Ovary (tissue), 9 donors: ENCODE results near the gene ACADS. TPM values are rescaled to one million over a fixed set of nuclear protein-coding genes. Genes with fewer than 3 reads are reported as not detected.

Experiments
- DNase-seq, 5 donors: peaks; one replicate each; pipeline ENCODE4 v3.0.0-alpha.2; 2019 to 2020
- H3K27ac ChIP-seq, 2 donors: fragments of 200-600 bp; one replicate each; pipeline versions ENCODE4 v1.5.1 to v1.8.0; 2019 to 2022
- H3K27me3 ChIP-seq: fragments of 200-600 bp; one replicate; pipeline ENCODE4 v1.8.0; 2022
- H3K36me3 ChIP-seq: fragments of 200-600 bp; sonication (generic); one replicate; pipeline ENCODE4 v1.5.1; 2019
- H3K4me1 ChIP-seq: one replicate; pipeline ENCODE4 v1.8.1; 2013; ENCODE audit warnings: mild to moderate bottlenecking, moderate library complexity; ENCODE audit not compliant: insufficient read depth
- H3K4me3 ChIP-seq: fragments of 200-600 bp; sonication (generic); one replicate; pipeline ENCODE4 v1.5.1; 2017
- H3K9me3 ChIP-seq, 2 donors: fragments of 200-600 bp in 1 of 2; sonication (generic) in 1 of 2; one replicate each; pipeline versions ENCODE4 v1.5.1 to v1.8.1; 2013 to 2019; ENCODE audit warnings: mild to moderate bottlenecking in 1 of 2, moderate library complexity in 1 of 2
- CTCF ChIP-seq, 3 donors: fragments of 450-650 bp in 2 of 3; fragments of 200-600 bp in 1 of 3; IDR thresholded peaks; one replicate each; pipeline versions ENCODE4 v1.5.1 to v1.8.0; 2016 to 2022; ENCODE audit warnings: antibody characterized with exemption in 3 of 3, mild to moderate bottlenecking in 1 of 3
- EP300 ChIP-seq: sonication (generic); formaldehyde crosslinking; IDR thresholded peaks from one replicate; pipeline ENCODE4 v1.6.1; 2017; ENCODE audit warnings: antibody characterized with exemption
- POLR2A ChIP-seq: fragments of 450-650 bp; IDR thresholded peaks from one replicate; pipeline ENCODE4 v1.6.1; 2017; ENCODE audit warnings: antibody characterized with exemption, mild to moderate bottlenecking, moderate library complexity
- WGBS, 3 donors: extraction: QIAGEN DNeasy Blood & Tissue Kit in 1 of 3; methylation state at CpG; one replicate each; pipeline versions ENCODE4 v1.1.5 to v1.1.7; 2013 to 2017; 5-methylcytosine and 5-hydroxymethylcytosine counted together
- intact Hi-C, 4 donors: fragments of 100-400 bp; cut with DNase I; formaldehyde crosslinking; loops; one replicate each; pipeline versions ENCODE4 v1.11.0 to v1.15.1; 2022 to 2023
- polyA plus RNA-seq, 2 donors: library from polyadenylated mRNA; stranded (reverse); fragments of 200-250 nt in 1 of 2; fragments of 350-450 nt in 1 of 2; fragmentation: Illumina TruSeq in 1 of 2; extraction: RNeasy Lipid Tissue Mini Kit (QIAGEN cat#74804) in 1 of 2; gene quantifications; one replicate each; pipeline ENCODE4 v1.2.3, GENCODE V29; 2013 to 2014
- total RNA-seq, 7 donors: library from RNA; depleted of rRNA in 2 of 7; stranded (reverse); fragments of >200 nt in 2 of 7; fragmentation: NEBNext Ultra II Directional in 3 of 7; extraction: Animal tissue kit (Norgen Biotek cat#: 25700) in 3 of 7; gene quantifications; one replicate each; pipeline versions ENCODE4 v1.1.0 to v1.2.4, GENCODE V29; 2016 to 2023
- donor health status: DM: no; HTN: no; CAD: no; lungs with moderate emphysema.
- donor health status: DM: no; HTN: no; CAD: no.
- donor health status: Bipolar disorder and iron deficiency.
- donor health status: DM: yes; HTN: yes; CAD: no.
- donor health status: DM: no; HTN: no; CAD: no.
- donor health status: DM: yes; HTN: yes; CAD: no.

Gene ACADS
- total and polyA plus RNA-seq, 9 donors = 1.0 to 17.5 (median 13.9) TPM

DNA sequence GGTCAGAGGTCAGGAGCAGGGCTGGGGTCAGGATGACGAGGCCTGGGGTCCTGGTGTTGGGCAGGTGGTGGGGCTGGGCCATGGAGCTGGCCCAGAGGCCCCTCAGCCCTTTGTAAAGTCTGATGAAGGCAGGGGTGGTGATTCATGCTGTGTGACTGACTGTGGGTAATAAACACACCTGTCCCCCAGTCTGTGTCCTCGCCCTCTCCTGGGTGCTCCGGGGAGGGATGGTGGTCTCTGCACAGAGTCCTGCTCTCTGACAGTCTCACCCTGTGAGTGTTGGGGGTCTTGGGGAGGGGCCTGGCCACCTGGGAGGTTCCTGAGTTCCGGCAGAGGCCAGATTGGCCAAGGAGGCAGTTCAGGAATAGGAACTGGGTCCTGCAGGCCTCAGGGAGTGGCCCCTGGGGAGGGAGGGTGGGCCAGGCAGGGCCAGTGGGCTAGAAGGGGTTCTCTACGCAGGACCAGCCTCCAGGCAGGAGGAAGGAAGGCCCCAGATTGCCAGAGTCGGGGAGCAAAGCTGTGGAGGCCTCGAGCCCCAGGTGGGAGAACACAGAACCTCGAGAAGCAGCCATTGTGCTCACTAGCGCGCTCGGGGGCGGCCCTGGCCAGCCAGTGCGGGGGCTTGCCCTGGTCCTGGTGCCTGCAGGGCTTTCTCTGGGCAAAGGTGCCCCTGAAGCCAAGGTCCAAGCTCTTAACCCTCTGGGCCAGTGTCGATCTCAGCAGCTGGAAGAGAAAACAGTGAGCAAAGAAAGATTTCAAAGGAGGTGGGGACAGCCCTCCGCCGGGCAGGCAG, 14.4 kb downstream of the ACADS start:
- H3K9me3 ChIP-seq = no peaks in the 10 kb centered on the region
- no peak for DNase-seq
- peaks cover 4% of the 10 kb centered on the region for H3K4me1 ChIP-seq
- H3K4me3 ChIP-seq = no peak overlapping the region
- intact Hi-C loops = no loop called here
- H3K27ac ChIP-seq = no peak overlapping the region
- TF ChIP-seq CTCF (IDR thresholded peaks at IDR 0.05) (no peak), EP300 (no peak), POLR2A (no peak)
- H3K27me3 ChIP-seq = no peaks in the 10 kb centered on the region
- WGBS, 3 donors = 79 to 82% (median 80%) methylated on average over 16 of the region's 16 CpGs
- no peaks in the 10 kb centered on the region for H3K36me3 ChIP-seq

DNA sequence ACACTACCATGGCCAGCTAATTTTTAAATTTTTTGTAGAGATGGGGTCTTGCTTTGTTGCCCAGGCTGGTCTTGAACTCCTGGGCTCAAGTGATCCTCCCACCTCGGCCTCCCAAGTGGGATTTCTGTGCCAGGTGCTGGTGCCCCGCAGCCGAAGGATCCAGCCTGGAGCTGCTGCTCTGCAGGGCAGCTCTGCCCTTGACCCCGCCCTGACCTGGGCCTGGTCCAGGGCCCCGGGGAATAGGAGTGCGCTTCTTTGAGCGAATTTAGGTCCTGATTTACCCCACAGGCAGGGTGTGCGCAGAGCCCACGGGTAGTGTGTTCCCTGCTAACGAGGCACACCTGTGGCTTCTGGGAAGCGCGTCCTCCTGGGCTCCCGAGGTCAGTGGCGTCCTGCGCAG, 15.2 kb downstream of the ACADS start:
- no peak overlapping the region for H3K27ac ChIP-seq
- no peak for DNase-seq
- TF ChIP-seq EP300 = no peak
- TF ChIP-seq CTCF (IDR thresholded peaks at IDR 0.05) = no peak
- TF ChIP-seq POLR2A = no peak
- intact Hi-C loops = no loop called here
- H3K27me3 ChIP-seq = no peaks in the 10 kb centered on the region
- peaks cover 4% of the 10 kb centered on the region for H3K4me1 ChIP-seq
- H3K36me3 ChIP-seq = no peaks in the 10 kb centered on the region
- no peak overlapping the region for H3K4me3 ChIP-seq
- 83 to 88% (median 85%) methylated on average over 15 of the region's 15 CpGs for WGBS, 3 donors
- H3K9me3 ChIP-seq = no peaks in the 10 kb centered on the region

DNA sequence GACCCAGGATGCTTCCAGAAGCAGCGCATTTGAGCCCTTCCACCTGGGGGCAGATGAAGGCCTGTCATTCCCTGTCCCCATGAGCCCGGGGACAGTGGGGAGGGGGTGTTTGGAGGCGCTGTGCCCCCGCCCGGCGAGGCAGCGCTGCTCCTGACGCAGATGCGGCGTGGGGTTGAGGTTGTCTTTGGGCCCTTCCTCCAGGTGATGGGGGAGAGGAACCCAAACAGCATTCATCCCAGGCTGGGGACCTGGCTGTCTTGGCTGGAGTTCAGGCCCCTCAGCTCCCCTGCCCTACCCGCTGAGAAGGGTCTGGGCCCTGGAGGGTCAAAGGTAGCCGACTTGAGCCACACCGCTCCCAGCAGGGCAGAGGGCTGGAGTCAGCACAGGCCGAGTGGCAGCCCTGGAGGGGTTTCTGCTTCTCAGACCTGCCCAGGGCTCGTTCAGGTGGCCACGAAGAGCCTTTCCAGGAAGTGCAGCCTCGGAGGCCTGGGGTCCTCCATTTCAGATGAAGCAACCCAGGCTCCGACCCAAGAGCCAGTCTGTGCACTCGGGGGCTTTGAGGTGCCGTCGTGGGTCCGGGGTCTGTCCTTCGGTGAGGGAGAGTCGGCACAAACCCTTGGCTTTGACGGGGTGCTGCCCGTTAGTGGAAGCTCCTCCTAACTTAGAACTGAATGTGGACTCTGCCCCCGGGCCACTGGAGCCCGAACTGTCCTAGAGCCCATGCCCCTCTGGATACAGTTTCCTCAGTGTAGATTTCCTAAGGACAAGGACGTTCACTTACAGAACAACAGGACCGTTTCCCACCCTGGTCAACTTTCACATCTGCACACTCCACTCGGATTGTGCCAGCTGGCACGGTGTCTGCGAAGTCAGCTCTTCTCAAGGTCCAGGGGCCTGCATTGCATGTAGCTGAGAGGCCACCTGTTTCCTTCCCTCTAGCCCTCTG, 16.1 kb downstream of the ACADS start:
- peak; percentile 71 to 89 (median 80) for DNase-seq
- no peak overlapping the region for H3K4me3 ChIP-seq
- WGBS, 3 donors = 54 to 70% (median 67%) methylated on average over 32 to 33 of the region's 33 CpGs
- H3K27ac ChIP-seq = peak overlapping the region in 1 of 2 donors; percentile 46
- intact Hi-C loops = no loop called here
- H3K27me3 ChIP-seq = no peaks in the 10 kb centered on the region
- peaks cover 4% of the 10 kb centered on the region for H3K4me1 ChIP-seq
- TF ChIP-seq CTCF (IDR thresholded peaks at IDR 0.05) = no peak
- TF ChIP-seq EP300 = no peak
- no peak for TF ChIP-seq POLR2A
- H3K9me3 ChIP-seq = no peaks in the 10 kb centered on the region
- H3K36me3 ChIP-seq = no peaks in the 10 kb centered on the region

DNA sequence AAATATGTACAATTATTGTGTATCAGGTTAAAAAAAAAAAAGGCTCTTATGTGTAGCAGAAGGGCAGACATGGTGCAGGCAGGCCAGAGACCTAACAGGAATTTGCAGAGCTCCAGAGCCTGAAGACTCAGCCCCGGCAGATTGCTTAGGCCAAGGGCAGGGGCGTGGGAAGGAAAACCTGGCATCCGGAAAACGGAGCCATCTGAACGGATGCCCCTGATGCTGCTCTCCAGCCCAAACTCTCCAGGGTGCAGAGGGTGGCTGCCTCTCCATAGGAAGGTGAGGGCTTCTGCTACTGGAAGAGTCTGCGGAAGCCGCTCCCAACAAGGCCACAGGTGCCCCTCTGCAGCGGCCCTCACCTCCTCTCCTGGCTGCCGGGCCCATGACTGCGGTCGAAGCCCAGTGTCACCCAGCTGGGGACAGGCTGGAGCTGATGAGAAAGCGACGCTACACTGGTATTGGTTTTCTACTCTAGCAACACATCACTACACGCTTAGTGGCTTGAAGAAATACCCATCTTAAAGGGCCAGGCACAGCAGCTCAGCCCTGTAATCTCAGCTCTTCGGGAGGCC, 19.4 kb downstream of the ACADS start:
- H3K36me3 ChIP-seq = no peaks in the 10 kb centered on the region
- no peaks in the 10 kb centered on the region for H3K9me3 ChIP-seq
- H3K4me3 ChIP-seq = no peak overlapping the region
- no peak for DNase-seq
- 80 to 86% (median 81%) methylated on average over 15 of the region's 15 CpGs for WGBS, 3 donors
- intact Hi-C loops = no loop called here
- peaks cover 4% of the 10 kb centered on the region for H3K4me1 ChIP-seq
- no peaks in the 10 kb centered on the region for H3K27me3 ChIP-seq
- TF ChIP-seq CTCF (IDR thresholded peaks at IDR 0.05) (no peak), EP300 (no peak), POLR2A (no peak)
- H3K27ac ChIP-seq = no peak overlapping the region
